HCT116 (cell line): ENCODE results near the gene SNRNP40. TPM values are rescaled to one million over a fixed set of nuclear protein-coding genes. Genes with fewer than 3 reads are reported as not detected.

Source experiments
- ATAC-seq: fragments of 200-7000 bp; cut with Tn5 transposase; 2 replicates; pipeline ENCODE4 v1.9.1; 2020; ENCODE audit warnings: mild to moderate bottlenecking, moderate library complexity
- BruUV-seq: library from RNA; stranded (reverse); fragments of 400-500 nt; replicated peaks from 2 replicates; lab custom pipeline; 2021; lab: Mats Ljungman, UMichigan
- CTCF ChIA-PET: fragments of 300-600 bp; sonication (Branson Sonifier 250); formaldehyde crosslinking; loops from one replicate; lab custom pipeline; 2021; ENCODE audit warnings: antibody characterized with exemption; lab: Charles Lee
- POLR2A ChIA-PET: fragments of 300-600, 350-600 bp; sonication (Branson Sonifier 250); formaldehyde crosslinking; loops from one replicate; lab custom pipeline; 2021; ENCODE audit warnings: antibody characterized with exemption; lab: Charles Lee
- RAD21 ChIA-PET, 2 experiments: fragments of 300-600 bp; sonication (Branson Sonifier 250); formaldehyde crosslinking; loops; one replicate each; lab custom pipeline; 2023; ENCODE audit warnings: low total read pairs in 2 of 2; ENCODE audit not compliant: uncharacterized antibody in 2 of 2, unreplicated experiment in 2 of 2, low non-redundant PET in 1 of 2; lab: Charles Lee
- DNase-seq: peaks from one replicate; pipeline ENCODE4 v3.0.0-alpha.2; 2010; ENCODE audit warnings: low read depth, low spot score
- H2AFZ ChIP-seq: fragments of 200-600 bp; shearing (Covaris generic), sonication (generic); 2 replicates; pipeline ENCODE4 v1.6.1; 2017; ENCODE audit warnings: low read depth, mixed run types, mixed read lengths, antibody characterized with exemption, low read length; ENCODE audit not compliant: poor library complexity, severe bottlenecking
- H3K27ac ChIP-seq: 2 replicates; pipeline ENCODE4 v1.5.1; 2012; ENCODE audit warnings: low read depth, low read length
- H3K27me3 ChIP-seq: fragments of 200-600 bp; sonication (generic); 2 replicates; pipeline ENCODE4 v1.6.1; 2016; ENCODE audit warnings: mixed run types, low read length, mixed read lengths; ENCODE audit not compliant: insufficient read depth
- H3K36me3 ChIP-seq, 2 experiments: fragments of 200-500 bp in 1 of 2; fragments of 200-600 bp in 1 of 2; sonication (Bioruptor generic) in 1 of 2; sonication (generic) in 1 of 2; 2 replicates each; pipeline versions ENCODE4 v1.5.1 to v1.6.1; 2014 to 2016; ENCODE audit warnings: low read length in 2 of 2, inconsistent platforms in 1 of 2, mixed read lengths in 1 of 2, mixed run types in 1 of 2; ENCODE audit not compliant: insufficient read depth in 2 of 2, control insufficient read depth in 1 of 2
- H3K4me1 ChIP-seq, 2 experiments: fragments of 200-600 bp in 1 of 2; sonication (generic) in 1 of 2; 2 replicates each; pipeline versions ENCODE4 v1.5.1 to v1.6.1; 2012 to 2017; ENCODE audit warnings: low read length in 2 of 2, inconsistent platforms in 1 of 2, mild to moderate bottlenecking in 1 of 2, mixed read lengths in 1 of 2, mixed run types in 1 of 2, moderate library complexity in 1 of 2; ENCODE audit not compliant: insufficient read depth in 2 of 2, control insufficient read depth in 1 of 2
- H3K4me2 ChIP-seq: fragments of 200-600 bp; sonication (generic); 2 replicates; pipeline ENCODE4 v1.6.1; 2017; ENCODE audit warnings: mixed run types, low read length, mixed read lengths
- H3K4me3 ChIP-seq, 2 experiments: fragments of 200-600 bp in 1 of 2; sonication (generic) in 1 of 2; replicated peaks in 1 of 2; 2 replicates each; pipeline ENCODE4 v1.5.1; 2011 to 2016; ENCODE audit warnings: low read length in 2 of 2, control low read depth in 1 of 2, low read depth in 1 of 2, mild to moderate bottlenecking in 1 of 2, mixed read lengths in 1 of 2, mixed run types in 1 of 2
- H3K79me2 ChIP-seq: fragments of 200-600 bp; sonication (generic); 2 replicates; pipeline ENCODE4 v1.6.1; 2017; ENCODE audit warnings: mild to moderate bottlenecking, mixed run types, low read length, moderate library complexity, mixed read lengths; ENCODE audit not compliant: insufficient read depth
- H3K9ac ChIP-seq: fragments of 200-600 bp; sonication (generic); 2 replicates; pipeline ENCODE4 v1.6.1; 2016; ENCODE audit warnings: low read length, mixed read lengths
- H3K9me2 ChIP-seq: fragments of 200-600 bp; sonication (generic), shearing (Covaris generic); 2 replicates; pipeline ENCODE4 v1.6.1; 2017; ENCODE audit warnings: mixed run types, mild to moderate bottlenecking, moderate library complexity; ENCODE audit not compliant: insufficient read depth
- H3K9me3 ChIP-seq, 2 experiments: fragments of 200-500 bp in 1 of 2; fragments of 200-600 bp in 1 of 2; sonication (Bioruptor generic) in 1 of 2; sonication (generic) in 1 of 2; 2 replicates each; pipeline ENCODE4 v1.6.1; 2014 to 2017; ENCODE audit warnings: low read length in 2 of 2, mixed read lengths in 2 of 2, inconsistent platforms in 1 of 2, low read depth in 1 of 2, mild to moderate bottlenecking in 1 of 2, mixed run types in 1 of 2, moderate library complexity in 1 of 2; ENCODE audit not compliant: control insufficient read depth in 1 of 2, insufficient read depth in 1 of 2
- H4K20me1 ChIP-seq: fragments of 200-600 bp; sonication (generic), shearing (Covaris generic); 2 replicates; pipeline ENCODE4 v1.6.1; 2017; ENCODE audit warnings: mixed run types, mild to moderate bottlenecking, moderate library complexity; ENCODE audit not compliant: insufficient read depth
- CEBPB ChIP-seq: IDR thresholded peaks from 2 replicates; pipeline ENCODE4 v1.6.1; 2012; ENCODE audit warnings: low read depth
- ELF1 ChIP-seq: IDR thresholded peaks from 2 replicates; pipeline ENCODE4 v1.6.1; 2012; ENCODE audit warnings: low read depth, borderline replicate concordance
- EZH2phosphoT487 ChIP-seq: fragments of 200-600 bp; IDR thresholded peaks from 2 replicates; pipeline ENCODE4 v1.6.1; 2018; ENCODE audit warnings: antibody characterized with exemption, borderline replicate concordance
- FOSL1 ChIP-seq: IDR thresholded peaks from 2 replicates; pipeline ENCODE4 v1.6.1; 2012; ENCODE audit warnings: low read depth
- JUND ChIP-seq: IDR thresholded peaks from 2 replicates; pipeline ENCODE4 v1.6.1; 2012
- POLR2A ChIP-seq: IDR thresholded peaks from 2 replicates; pipeline ENCODE4 v1.7.0; 2011; ENCODE audit warnings: borderline replicate concordance; ENCODE audit not compliant: insufficient read depth, insufficient read length; ENCODE audit errors: extremely low read depth
- POLR2AphosphoS5 ChIP-seq: IDR thresholded peaks from 2 replicates; pipeline ENCODE4 v1.6.1; 2011; ENCODE audit warnings: mild to moderate bottlenecking, low read depth, low read length, moderate library complexity
- RAD21 ChIP-seq: IDR thresholded peaks from 2 replicates; pipeline ENCODE4 v1.6.1; 2012; ENCODE audit warnings: low read depth, mild to moderate bottlenecking
- SIN3A ChIP-seq: IDR thresholded peaks from 2 replicates; pipeline ENCODE4 v1.6.1; 2012; ENCODE audit warnings: low read depth
- SRF ChIP-seq: IDR thresholded peaks from 2 replicates; pipeline ENCODE4 v1.6.1; 2012; ENCODE audit warnings: low read depth
- TCF7L2 ChIP-seq: IDR thresholded peaks from 2 replicates; pipeline ENCODE4 v1.7.0; 2011; ENCODE audit warnings: borderline replicate concordance, inconsistent platforms; ENCODE audit not compliant: insufficient read depth, insufficient read length; ENCODE audit errors: extremely low read depth
- ZFX ChIP-seq: fragments of 450-650 bp; IDR thresholded peaks from 2 replicates; pipeline ENCODE4 v1.6.1; 2017
- ZNF274 ChIP-seq: fragments of 200-500 bp; sonication (Bioruptor generic); IDR thresholded peaks from 2 replicates; pipeline ENCODE4 v1.6.1; 2014; ENCODE audit warnings: mild to moderate bottlenecking, low read depth, low read length, inconsistent platforms
- intact Hi-C: fragments of 100-400 bp; cut with micrococcal nuclease; formaldehyde crosslinking; loops from 2 replicates; pipeline ENCODE4 v1.10.0; 2022
- total RNA-seq: library from RNA; stranded (reverse); gene quantifications from one replicate; pipeline ENCODE4 v1.2.1, GENCODE V29; 2021; ENCODE audit not compliant: unreplicated experiment
- TF ChIP-seq, protein P1 (sequence below): IDR thresholded peaks from 2 replicates; pipeline ENCODE4 v1.6.1; 2012
- TF ChIP-seq, protein P2 (sequence below): IDR thresholded peaks from 2 replicates; pipeline ENCODE4 v1.6.1; 2012
- TF ChIP-seq, protein P3 (sequence below): IDR thresholded peaks from 2 replicates; pipeline ENCODE4 v1.6.1; 2012; ENCODE audit warnings: low read depth
- TF ChIP-seq, protein P4 (sequence below), 3 experiments: fragments of 200-600 bp in 1 of 3; sonication (generic) in 1 of 3; IDR thresholded peaks in 2 of 3; conservative IDR thresholded peaks in 1 of 3; 2 replicates each; pipeline ENCODE4 v1.5.1; 2012 to 2017; ENCODE audit warnings: low read depth in 2 of 3, low read length in 2 of 3, antibody characterized with exemption in 1 of 3, borderline replicate concordance in 1 of 3, control low read depth in 1 of 3, mild to moderate bottlenecking in 1 of 3, mixed read lengths in 1 of 3, mixed run types in 1 of 3, moderate library complexity in 1 of 3; ENCODE audit not compliant: insufficient read depth in 1 of 3

SNRNP40 gene
- total RNA-seq, 1 experiment from 2014 or later, result 91.8 TPM

DNA sequence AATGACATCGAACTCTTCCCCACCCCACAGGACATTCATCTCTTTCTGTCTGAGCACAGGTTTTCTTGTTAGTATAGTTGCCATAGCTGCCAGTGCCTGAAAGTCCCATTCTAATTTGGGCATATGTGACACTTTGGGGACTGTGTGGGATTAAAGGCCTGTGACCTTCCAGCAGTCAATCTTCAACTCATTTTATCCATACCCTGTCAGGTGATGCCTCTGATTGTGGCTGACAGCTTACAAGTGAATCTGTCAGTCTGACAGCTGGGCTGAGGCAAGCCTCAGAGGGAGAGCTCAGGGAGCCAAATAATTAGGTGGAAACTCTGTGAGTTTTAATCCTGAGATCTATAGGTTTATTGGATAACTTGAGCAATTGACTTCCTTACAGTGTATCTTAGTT, 29.9 kb upstream of the SNRNP40 start:
- TF ChIP-seq TCF7L2 (no peak), RAD21 (no peak), ZFX (no peak), POLR2AphosphoS5 (no peak), CEBPB (no peak), SIN3A (no peak), SRF (no peak), JUND (no peak), FOSL1 (no peak), ELF1 (no peak), EZH2phosphoT487 (no peak)
- TF ChIP-seq, protein P1, sequence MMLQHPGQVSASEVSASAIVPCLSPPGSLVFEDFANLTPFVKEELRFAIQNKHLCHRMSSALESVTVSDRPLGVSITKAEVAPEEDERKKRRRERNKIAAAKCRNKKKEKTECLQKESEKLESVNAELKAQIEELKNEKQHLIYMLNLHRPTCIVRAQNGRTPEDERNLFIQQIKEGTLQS, result no peak
- TF ChIP-seq, protein P2, sequence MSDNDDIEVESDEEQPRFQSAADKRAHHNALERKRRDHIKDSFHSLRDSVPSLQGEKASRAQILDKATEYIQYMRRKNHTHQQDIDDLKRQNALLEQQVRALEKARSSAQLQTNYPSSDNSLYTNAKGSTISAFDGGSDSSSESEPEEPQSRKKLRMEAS, result no peak
- POLR2A ChIA-PET, result interaction anchor here (0.9 kb wide), 1 partner anchor 30 kb away, joined by 3 read pairs; the partner anchor contains the start of genes SNRNP40 and ZCCHC17
- H3K36me3 ChIP-seq, result 0 out of 4 replicates have a peak, but pooled peaks cover 0 to 3% of the 10 kb centered on the region in 2 experiments
- no peak overlapping the region for H3K9ac ChIP-seq
- BruUV-seq, result no TSS peak
- H2AFZ ChIP-seq, result no peak overlapping the region
- RAD21 ChIA-PET, result no interaction called here
- intact Hi-C loops, result no loop called here
- no peak overlapping the region for H3K4me3 ChIP-seq
- no peaks in the 10 kb centered on the region for H3K9me2 ChIP-seq
- H3K79me2 ChIP-seq, result no peaks in the 10 kb centered on the region
- ATAC-seq, result no peak
- no peak overlapping the region for H3K4me2 ChIP-seq
- no peaks in the 10 kb centered on the region for H4K20me1 ChIP-seq
- no peaks in the 10 kb centered on the region for H3K9me3 ChIP-seq
- DNase-seq, result no peak
- no peak overlapping the region for H3K27ac ChIP-seq
- H3K27me3 ChIP-seq, result no peaks in the 10 kb centered on the region
- H3K4me1 ChIP-seq, result no peaks in the 10 kb centered on the region
- CTCF ChIA-PET, result no interaction called here

DNA sequence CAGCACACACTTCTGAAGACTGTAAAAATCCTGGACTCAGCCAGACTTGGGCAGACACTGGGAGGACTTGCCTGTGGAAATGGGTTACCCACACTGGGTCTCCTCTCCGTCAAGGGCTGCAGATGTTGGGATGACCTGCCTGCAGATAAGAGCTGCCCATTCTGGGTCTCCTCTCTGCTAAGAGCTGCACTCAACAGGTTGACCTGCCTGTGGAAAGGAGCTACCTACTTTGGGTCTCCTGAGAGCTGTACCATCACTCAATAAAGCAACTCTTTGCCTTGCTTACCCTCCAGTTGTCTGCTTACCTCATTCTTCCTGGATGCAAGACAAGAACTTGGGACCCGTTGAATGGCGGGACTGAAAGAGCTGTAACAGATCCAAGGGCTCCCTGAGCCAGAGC, 28.4 kb upstream of the SNRNP40 start:
- Histone ChIP-seq H4K20me1 (no peaks in the 10 kb centered on the region), H3K9me3 (no peaks in the 10 kb centered on the region), H3K27me3 (no peaks in the 10 kb centered on the region), H3K4me2 (no peak overlapping the region), H2AFZ (no peak overlapping the region), H3K9ac (no peak overlapping the region), H3K4me1 (no peaks in the 10 kb centered on the region), H3K9me2 (no peaks in the 10 kb centered on the region), H3K79me2 (no peaks in the 10 kb centered on the region), H3K36me3 (0 out of 4 replicates have a peak, but pooled peaks cover 0 to 5% of the 10 kb centered on the region in 2 experiments), H3K27ac (no peak overlapping the region), H3K4me3 (no peak overlapping the region)
- ChIA-PET CTCF (no interaction called here), POLR2A (no interaction called here), RAD21 (no interaction called here)
- intact Hi-C loops, result no loop called here
- DNase-seq, result no peak
- TF ChIP-seq, protein P3, sequence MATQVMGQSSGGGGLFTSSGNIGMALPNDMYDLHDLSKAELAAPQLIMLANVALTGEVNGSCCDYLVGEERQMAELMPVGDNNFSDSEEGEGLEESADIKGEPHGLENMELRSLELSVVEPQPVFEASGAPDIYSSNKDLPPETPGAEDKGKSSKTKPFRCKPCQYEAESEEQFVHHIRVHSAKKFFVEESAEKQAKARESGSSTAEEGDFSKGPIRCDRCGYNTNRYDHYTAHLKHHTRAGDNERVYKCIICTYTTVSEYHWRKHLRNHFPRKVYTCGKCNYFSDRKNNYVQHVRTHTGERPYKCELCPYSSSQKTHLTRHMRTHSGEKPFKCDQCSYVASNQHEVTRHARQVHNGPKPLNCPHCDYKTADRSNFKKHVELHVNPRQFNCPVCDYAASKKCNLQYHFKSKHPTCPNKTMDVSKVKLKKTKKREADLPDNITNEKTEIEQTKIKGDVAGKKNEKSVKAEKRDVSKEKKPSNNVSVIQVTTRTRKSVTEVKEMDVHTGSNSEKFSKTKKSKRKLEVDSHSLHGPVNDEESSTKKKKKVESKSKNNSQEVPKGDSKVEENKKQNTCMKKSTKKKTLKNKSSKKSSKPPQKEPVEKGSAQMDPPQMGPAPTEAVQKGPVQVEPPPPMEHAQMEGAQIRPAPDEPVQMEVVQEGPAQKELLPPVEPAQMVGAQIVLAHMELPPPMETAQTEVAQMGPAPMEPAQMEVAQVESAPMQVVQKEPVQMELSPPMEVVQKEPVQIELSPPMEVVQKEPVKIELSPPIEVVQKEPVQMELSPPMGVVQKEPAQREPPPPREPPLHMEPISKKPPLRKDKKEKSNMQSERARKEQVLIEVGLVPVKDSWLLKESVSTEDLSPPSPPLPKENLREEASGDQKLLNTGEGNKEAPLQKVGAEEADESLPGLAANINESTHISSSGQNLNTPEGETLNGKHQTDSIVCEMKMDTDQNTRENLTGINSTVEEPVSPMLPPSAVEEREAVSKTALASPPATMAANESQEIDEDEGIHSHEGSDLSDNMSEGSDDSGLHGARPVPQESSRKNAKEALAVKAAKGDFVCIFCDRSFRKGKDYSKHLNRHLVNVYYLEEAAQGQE, result no peak
- TF ChIP-seq RAD21 (no peak), JUND (no peak), ZNF274 (no peak), TCF7L2 (no peak), POLR2A (no peak)
- TF ChIP-seq, protein P4, sequence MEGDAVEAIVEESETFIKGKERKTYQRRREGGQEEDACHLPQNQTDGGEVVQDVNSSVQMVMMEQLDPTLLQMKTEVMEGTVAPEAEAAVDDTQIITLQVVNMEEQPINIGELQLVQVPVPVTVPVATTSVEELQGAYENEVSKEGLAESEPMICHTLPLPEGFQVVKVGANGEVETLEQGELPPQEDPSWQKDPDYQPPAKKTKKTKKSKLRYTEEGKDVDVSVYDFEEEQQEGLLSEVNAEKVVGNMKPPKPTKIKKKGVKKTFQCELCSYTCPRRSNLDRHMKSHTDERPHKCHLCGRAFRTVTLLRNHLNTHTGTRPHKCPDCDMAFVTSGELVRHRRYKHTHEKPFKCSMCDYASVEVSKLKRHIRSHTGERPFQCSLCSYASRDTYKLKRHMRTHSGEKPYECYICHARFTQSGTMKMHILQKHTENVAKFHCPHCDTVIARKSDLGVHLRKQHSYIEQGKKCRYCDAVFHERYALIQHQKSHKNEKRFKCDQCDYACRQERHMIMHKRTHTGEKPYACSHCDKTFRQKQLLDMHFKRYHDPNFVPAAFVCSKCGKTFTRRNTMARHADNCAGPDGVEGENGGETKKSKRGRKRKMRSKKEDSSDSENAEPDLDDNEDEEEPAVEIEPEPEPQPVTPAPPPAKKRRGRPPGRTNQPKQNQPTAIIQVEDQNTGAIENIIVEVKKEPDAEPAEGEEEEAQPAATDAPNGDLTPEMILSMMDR (IDR thresholded peaks at IDR 0.05 in 2 of 3, conservative IDR thresholded peaks at IDR 0.05 in 1 of 3; ENCODE audit: borderline replicate concordance in 1 of 3, insufficient read depth in 1 of 3, low read depth in 2 of 3, low read length in 2 of 3), result no peak
- no TSS peak for BruUV-seq
- ATAC-seq, result no peak
